ENCODE measurements around the gene LEFTY1.

GRCh38 chr1:225896494-225896893 lies 7.5 kb upstream of the LEFTY1 start:
- TF ChIP-seq FOXM1 (IDR thresholded peaks at IDR 0.05; ENCODE audit: borderline replicate concordance, low read depth) (no peak), MAX (IDR thresholded peaks at IDR 0.05) (no peak), CEBPB (IDR thresholded peaks at IDR 0.05) (no peak), YY1 (IDR thresholded peaks at IDR 0.05; ENCODE audit: low read depth) (no peak), TEAD4 (IDR thresholded peaks at IDR 0.05) (no peak), EGR1 (IDR thresholded peaks at IDR 0.05) (no peak), USF1 (IDR thresholded peaks at IDR 0.05) (no peak), RAD21 (IDR thresholded peaks at IDR 0.05; ENCODE audit: low read depth) (no peak), REST (IDR thresholded peaks at IDR 0.05; ENCODE audit: low read depth) (no peak), CREB1 (IDR thresholded peaks at IDR 0.05; ENCODE audit: low read depth) (no peak), EP300 (IDR thresholded peaks at IDR 0.05; ENCODE audit: borderline replicate concordance) (no peak), TCF12 (IDR thresholded peaks at IDR 0.05; ENCODE audit: low read depth) (no peak)

All from Ishikawa (cell line).